ENCODE measurements around the gene BCL7A. TPM values are rescaled to one million over a fixed set of nuclear protein-coding genes. Genes with fewer than 3 reads are reported as not detected.

Gene BCL7A
- total and polyA plus RNA-seq, 9 of the 15 experiments (the other 6 are each of a cell fraction or from before 2014, with no cell fraction given) = 0.25 to 21.9 (median 14.9) TPM

DNA sequence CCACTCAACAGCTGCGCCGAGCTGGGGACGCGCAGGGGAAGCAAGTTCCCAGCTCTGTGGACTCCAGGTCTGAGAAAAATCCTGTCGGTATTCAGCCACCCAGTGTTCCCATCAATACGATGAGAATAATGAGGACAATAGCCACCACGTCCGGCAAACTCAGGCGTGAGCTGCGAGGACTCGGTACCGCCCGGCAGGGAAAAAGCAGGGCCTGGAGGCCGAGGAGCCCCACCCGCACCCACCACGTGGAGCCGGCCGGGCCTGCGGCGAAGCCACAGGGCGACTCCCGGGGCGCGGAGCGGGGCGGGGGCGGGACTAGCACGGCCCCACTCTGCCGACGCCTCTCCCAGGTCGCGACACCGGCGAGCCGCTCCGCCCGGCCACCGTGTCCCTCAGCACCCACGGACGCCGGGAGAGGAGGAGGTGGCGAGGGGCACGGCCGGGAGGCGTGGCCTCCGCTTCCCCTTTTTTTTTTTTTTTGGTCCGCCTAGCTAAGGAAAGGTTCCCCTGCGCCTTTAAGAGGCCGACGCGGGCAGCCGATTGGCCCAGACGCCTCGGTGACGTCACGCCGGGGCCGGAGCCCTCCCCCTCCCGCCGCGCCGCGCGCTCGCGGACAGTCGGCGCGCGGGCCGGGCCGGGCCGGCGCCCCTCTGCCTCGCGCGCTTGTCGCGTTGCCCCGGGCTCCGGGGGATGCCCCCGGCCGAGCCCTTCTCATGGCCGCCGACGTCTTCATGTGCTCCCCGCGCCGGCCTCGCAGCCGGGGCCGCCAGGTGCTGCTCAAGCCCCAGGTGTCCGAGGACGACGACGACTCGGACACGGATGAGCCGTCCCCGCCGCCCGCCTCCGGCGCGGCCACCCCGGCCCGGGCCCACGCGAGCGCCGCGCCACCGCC is 56.7 kb downstream of the BCL7A start, which contains the start of gene MLXIP (continued):
- TF ChIP-seq, protein P1, sequence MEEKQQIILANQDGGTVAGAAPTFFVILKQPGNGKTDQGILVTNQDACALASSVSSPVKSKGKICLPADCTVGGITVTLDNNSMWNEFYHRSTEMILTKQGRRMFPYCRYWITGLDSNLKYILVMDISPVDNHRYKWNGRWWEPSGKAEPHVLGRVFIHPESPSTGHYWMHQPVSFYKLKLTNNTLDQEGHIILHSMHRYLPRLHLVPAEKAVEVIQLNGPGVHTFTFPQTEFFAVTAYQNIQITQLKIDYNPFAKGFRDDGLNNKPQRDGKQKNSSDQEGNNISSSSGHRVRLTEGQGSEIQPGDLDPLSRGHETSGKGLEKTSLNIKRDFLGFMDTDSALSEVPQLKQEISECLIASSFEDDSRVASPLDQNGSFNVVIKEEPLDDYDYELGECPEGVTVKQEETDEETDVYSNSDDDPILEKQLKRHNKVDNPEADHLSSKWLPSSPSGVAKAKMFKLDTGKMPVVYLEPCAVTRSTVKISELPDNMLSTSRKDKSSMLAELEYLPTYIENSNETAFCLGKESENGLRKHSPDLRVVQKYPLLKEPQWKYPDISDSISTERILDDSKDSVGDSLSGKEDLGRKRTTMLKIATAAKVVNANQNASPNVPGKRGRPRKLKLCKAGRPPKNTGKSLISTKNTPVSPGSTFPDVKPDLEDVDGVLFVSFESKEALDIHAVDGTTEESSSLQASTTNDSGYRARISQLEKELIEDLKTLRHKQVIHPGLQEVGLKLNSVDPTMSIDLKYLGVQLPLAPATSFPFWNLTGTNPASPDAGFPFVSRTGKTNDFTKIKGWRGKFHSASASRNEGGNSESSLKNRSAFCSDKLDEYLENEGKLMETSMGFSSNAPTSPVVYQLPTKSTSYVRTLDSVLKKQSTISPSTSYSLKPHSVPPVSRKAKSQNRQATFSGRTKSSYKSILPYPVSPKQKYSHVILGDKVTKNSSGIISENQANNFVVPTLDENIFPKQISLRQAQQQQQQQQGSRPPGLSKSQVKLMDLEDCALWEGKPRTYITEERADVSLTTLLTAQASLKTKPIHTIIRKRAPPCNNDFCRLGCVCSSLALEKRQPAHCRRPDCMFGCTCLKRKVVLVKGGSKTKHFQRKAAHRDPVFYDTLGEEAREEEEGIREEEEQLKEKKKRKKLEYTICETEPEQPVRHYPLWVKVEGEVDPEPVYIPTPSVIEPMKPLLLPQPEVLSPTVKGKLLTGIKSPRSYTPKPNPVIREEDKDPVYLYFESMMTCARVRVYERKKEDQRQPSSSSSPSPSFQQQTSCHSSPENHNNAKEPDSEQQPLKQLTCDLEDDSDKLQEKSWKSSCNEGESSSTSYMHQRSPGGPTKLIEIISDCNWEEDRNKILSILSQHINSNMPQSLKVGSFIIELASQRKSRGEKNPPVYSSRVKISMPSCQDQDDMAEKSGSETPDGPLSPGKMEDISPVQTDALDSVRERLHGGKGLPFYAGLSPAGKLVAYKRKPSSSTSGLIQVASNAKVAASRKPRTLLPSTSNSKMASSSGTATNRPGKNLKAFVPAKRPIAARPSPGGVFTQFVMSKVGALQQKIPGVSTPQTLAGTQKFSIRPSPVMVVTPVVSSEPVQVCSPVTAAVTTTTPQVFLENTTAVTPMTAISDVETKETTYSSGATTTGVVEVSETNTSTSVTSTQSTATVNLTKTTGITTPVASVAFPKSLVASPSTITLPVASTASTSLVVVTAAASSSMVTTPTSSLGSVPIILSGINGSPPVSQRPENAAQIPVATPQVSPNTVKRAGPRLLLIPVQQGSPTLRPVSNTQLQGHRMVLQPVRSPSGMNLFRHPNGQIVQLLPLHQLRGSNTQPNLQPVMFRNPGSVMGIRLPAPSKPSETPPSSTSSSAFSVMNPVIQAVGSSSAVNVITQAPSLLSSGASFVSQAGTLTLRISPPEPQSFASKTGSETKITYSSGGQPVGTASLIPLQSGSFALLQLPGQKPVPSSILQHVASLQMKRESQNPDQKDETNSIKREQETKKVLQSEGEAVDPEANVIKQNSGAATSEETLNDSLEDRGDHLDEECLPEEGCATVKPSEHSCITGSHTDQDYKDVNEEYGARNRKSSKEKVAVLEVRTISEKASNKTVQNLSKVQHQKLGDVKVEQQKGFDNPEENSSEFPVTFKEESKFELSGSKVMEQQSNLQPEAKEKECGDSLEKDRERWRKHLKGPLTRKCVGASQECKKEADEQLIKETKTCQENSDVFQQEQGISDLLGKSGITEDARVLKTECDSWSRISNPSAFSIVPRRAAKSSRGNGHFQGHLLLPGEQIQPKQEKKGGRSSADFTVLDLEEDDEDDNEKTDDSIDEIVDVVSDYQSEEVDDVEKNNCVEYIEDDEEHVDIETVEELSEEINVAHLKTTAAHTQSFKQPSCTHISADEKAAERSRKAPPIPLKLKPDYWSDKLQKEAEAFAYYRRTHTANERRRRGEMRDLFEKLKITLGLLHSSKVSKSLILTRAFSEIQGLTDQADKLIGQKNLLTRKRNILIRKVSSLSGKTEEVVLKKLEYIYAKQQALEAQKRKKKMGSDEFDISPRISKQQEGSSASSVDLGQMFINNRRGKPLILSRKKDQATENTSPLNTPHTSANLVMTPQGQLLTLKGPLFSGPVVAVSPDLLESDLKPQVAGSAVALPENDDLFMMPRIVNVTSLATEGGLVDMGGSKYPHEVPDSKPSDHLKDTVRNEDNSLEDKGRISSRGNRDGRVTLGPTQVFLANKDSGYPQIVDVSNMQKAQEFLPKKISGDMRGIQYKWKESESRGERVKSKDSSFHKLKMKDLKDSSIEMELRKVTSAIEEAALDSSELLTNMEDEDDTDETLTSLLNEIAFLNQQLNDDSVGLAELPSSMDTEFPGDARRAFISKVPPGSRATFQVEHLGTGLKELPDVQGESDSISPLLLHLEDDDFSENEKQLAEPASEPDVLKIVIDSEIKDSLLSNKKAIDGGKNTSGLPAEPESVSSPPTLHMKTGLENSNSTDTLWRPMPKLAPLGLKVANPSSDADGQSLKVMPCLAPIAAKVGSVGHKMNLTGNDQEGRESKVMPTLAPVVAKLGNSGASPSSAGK (IDR thresholded peaks at IDR 0.05) = peak; percentile 97
- TF ChIP-seq ZNF398 (CRISPR knock-in tag; IDR thresholded peaks at IDR 0.05) = no peak
- no peak for TF ChIP-seq TCFL5 (CRISPR knock-in tag; conservative IDR thresholded peaks at IDR 0.05)
- TF ChIP-seq EP300 (IDR thresholded peaks at IDR 0.05; ENCODE audit: low read length) = no peak
- peak; percentile 94 for TF ChIP-seq KLF13 (tag; IDR thresholded peaks at IDR 0.05; ENCODE audit: borderline replicate concordance, low read depth)
- no peak for TF ChIP-seq ZNF232 (CRISPR knock-in tag; IDR thresholded peaks at IDR 0.05)
- TF ChIP-seq CSDE1 (IDR thresholded peaks at IDR 0.05) = no peak
- no peak for TF ChIP-seq ZNF224 (CRISPR knock-in tag; IDR thresholded peaks at IDR 0.05)
